Hematopoietic multipotent progenitor cell treated with erythropoietin and hydrocortisone succinate and interleukin-3 and kit ligand, for 8 days (in vitro differentiated cells): Measurements from ENCODE around the gene ROBO4.

ENCODE experiments used
- DNase-seq: peaks from one replicate; pipeline ENCODE4 v3.0.0-alpha.2; 2015

ROBO4 gene

GRCh38 chr11:124897674-124898262 lies at the start of gene ROBO4:
Gene ROBO4 (minus strand): TSS chr11:124897865. CDS start chr11:124897795, 70 bp downstream.
- no peak for DNase-seq

- DNase-seq = no peak
Measured at GRCh38 chr11:124946735-124947141, 49.1 kb upstream of the ROBO4 start.

- no peak for DNase-seq
Measured at GRCh38 chr11:124945826-124946225, 48.2 kb upstream of the ROBO4 start.

- DNase-seq = no peak
Measured at GRCh38 chr11:124944565-124944964, 46.9 kb upstream of the ROBO4 start.

GRCh38 chr11:124943741-124944140 lies 46.1 kb upstream of the ROBO4 start:
- no peak for DNase-seq

GRCh38 chr11:124943254-124943616 lies 45.6 kb upstream of the ROBO4 start:
- DNase-seq = no peak

- no peak for DNase-seq
Measured at GRCh38 chr11:124942466-124943253, 45.0 kb upstream of the ROBO4 start.

- no peak for DNase-seq
Measured at GRCh38 chr11:124941703-124942102, 44.0 kb upstream of the ROBO4 start.

- no peak for DNase-seq
Measured at GRCh38 chr11:124938970-124939369, 41.3 kb upstream of the ROBO4 start.

- no peak for DNase-seq
Measured at GRCh38 chr11:124938206-124938765, 40.6 kb upstream of the ROBO4 start.

GRCh38 chr11:124937336-124937935 lies 39.8 kb upstream of the ROBO4 start:
- DNase-seq = no peak

GRCh38 chr11:124935548-124936514 lies 38.2 kb upstream of the ROBO4 start, which contains the start of gene HEPACAM:
Gene HEPACAM (minus strand): TSS chr11:124936047. CDS start chr11:124936006, 41 bp downstream.
- no peak for DNase-seq

GRCh38 chr11:124934862-124935547 lies 37.3 kb upstream of the ROBO4 start:
- DNase-seq = no peak

GRCh38 chr11:124930799-124931198 lies 33.1 kb upstream of the ROBO4 start:
- DNase-seq = no peak

GRCh38 chr11:124928942-124929665 lies 31.4 kb upstream of the ROBO4 start:
- DNase-seq = no peak

- no peak for DNase-seq
Measured at GRCh38 chr11:124923296-124923695, 25.6 kb upstream of the ROBO4 start.

GRCh38 chr11:124922831-124923230 lies 25.2 kb upstream of the ROBO4 start:
- no peak for DNase-seq

- DNase-seq = peak; percentile 72
Measured at GRCh38 chr11:124920870-124921609, 23.4 kb upstream of the ROBO4 start.

GRCh38 chr11:124920356-124920755 lies 22.7 kb upstream of the ROBO4 start:
- DNase-seq = no peak

GRCh38 chr11:124919898-124920297 lies 22.2 kb upstream of the ROBO4 start:
- no peak for DNase-seq
